ENCODE measurements around the gene JAM3. TPM values are rescaled to one million over a fixed set of nuclear protein-coding genes. Genes with fewer than 3 reads are reported as not detected.
A peak's percentile ranks its signal among the peaks of the same experiment; 100 is the strongest.

Gene JAM3
- total and polyA plus RNA-seq, 3 experiments from 2014 or later: 4.9 to 14.8 (median 12.5) TPM

GRCh38 chr11:134026655-134027343 lies 42.1 kb upstream of the JAM3 start:
- Histone ChIP-seq H3K9me3 (ENCODE audit: low read length) (no peaks in the 10 kb centered on the region), H3K4me1 (ENCODE audit: insufficient read depth, low read length) (peaks cover 28% of the 10 kb centered on the region), H3K36me3 (ENCODE audit: insufficient read depth, low read length) (no peaks in the 10 kb centered on the region), H3K27me3 (ENCODE audit: insufficient read depth, low read length, poor library complexity, severe bottlenecking) (no peaks in the 10 kb centered on the region), H3K4me3 (ENCODE audit: low read length) (no peak overlapping the region), H3K27ac (ENCODE audit: low read depth, low read length) (no peak overlapping the region)
- peak overlapping the region in 2 of 7 donors; percentile 37 to 54 for H3K4me3 Mint-ChIP-seq
- DNase-seq: peak in 1 of 5 donors; percentile 31
- ChIA-PET CTCF (interaction anchor here (1.1 to 4.1 kb wide), 3 partner anchors 11 to 99 kb away, joined by 4 to 21 read pairs (median 11); no protein-coding TSS in a partner anchor), POLR2A (interaction anchor here (2.0 kb wide), 1 partner anchor 24 kb away, joined by 5 read pairs; no protein-coding TSS in a partner anchor)
- no peaks in the 10 kb centered on the region for H3K9me3 Mint-ChIP-seq
- no peaks in the 10 kb centered on the region for H3K36me3 Mint-ChIP-seq
- H3K27ac Mint-ChIP-seq: peak overlapping the region; percentile 27 to 88 (median 68)
- H3K4me1 Mint-ChIP-seq: peaks cover 35 to 41% (median 36%) of the 10 kb centered on the region in 3 donors
- peaks cover 5 to 6% of the 10 kb centered on the region in 2 donors for H3K27me3 Mint-ChIP-seq

DNA sequence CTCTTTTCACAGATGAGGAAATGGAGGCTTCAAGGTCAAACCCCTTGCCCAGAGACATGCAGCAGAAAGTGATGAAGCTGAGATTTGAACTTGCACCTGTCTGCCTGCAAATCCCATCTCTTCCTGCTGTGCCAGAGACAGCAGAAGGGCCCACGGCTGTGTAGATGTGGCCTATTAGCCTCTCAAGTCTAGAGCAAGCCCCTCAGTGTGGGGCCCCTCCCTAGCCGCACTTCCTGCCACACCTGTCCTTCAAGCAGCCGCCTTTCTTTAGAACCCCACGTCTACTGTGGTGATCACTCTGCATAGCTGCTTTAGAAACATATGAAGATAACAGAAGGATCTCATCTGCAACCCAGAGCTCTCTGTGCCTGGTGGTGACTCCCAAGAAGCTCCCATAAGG lies 41.2 kb upstream of the JAM3 start:
- POLR2A ChIA-PET: interaction anchor here (0.5 to 2.0 kb wide), 5 partner anchors 9 to 41 kb away, joined by 3 to 6 read pairs (median 4); partner anchors contain the start of gene JAM3
- CTCF ChIA-PET: interaction anchor here (0.6 to 4.1 kb wide), 7 partner anchors 9 to 100 kb away, joined by 3 to 21 read pairs (median 4); no protein-coding TSS in a partner anchor
- H3K4me1 ChIP-seq (ENCODE audit: insufficient read depth, low read length): peaks cover 28% of the 10 kb centered on the region
- no peaks in the 10 kb centered on the region for H3K9me3 ChIP-seq (ENCODE audit: low read length)
- Mint-ChIP-seq H3K27ac (peak overlapping the region; percentile 53 to 97 (median 80)), H3K9me3 (no peaks in the 10 kb centered on the region), H3K27me3 (peaks cover 0 to 3% of the 10 kb centered on the region in 2 donors), H3K4me3 (peak overlapping the region; percentile 9 to 72 (median 54)), H3K4me1 (peaks cover 40 to 50% (median 44%) of the 10 kb centered on the region in 3 donors), H3K36me3 (no peaks in the 10 kb centered on the region)
- no peak overlapping the region for H3K4me3 ChIP-seq (ENCODE audit: low read length)
- H3K36me3 ChIP-seq (ENCODE audit: insufficient read depth, low read length): no peaks in the 10 kb centered on the region
- H3K27ac ChIP-seq (ENCODE audit: low read depth, low read length): no peak overlapping the region
- peak in 4 of 5 donors; percentile 13 to 80 (median 56) for DNase-seq
- H3K27me3 ChIP-seq (ENCODE audit: insufficient read depth, low read length, poor library complexity, severe bottlenecking): no peaks in the 10 kb centered on the region

DNA sequence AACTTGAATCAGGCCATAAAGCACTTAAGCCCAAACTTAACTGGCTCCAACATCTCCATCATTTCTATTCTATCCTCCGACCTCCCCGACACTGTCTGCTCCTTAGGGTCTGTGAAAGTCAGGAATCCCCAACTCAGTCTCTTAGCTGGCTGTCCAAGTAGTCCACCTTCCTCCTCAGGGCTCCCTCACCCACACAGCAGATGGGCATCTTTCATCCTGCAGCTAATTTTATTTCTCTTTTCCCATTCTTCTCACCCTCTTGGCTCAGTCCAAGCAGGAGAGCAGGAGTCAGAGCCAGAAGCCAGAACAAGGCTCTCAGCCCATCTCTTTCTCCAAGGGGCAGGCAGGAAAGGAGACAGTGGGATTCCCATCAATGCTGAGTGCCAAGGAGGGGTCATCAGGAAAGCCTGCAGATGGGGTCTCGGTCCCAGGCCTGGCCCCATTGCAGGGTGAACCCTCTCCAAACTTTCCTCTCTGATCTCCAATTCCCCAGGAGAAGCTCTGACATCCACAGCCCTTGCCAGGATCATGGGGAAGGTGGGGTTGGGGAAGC lies 40.4 kb upstream of the JAM3 start:
- no peaks in the 10 kb centered on the region for H3K36me3 Mint-ChIP-seq
- no peak overlapping the region for H3K27ac ChIP-seq (ENCODE audit: low read depth, low read length)

DNA sequence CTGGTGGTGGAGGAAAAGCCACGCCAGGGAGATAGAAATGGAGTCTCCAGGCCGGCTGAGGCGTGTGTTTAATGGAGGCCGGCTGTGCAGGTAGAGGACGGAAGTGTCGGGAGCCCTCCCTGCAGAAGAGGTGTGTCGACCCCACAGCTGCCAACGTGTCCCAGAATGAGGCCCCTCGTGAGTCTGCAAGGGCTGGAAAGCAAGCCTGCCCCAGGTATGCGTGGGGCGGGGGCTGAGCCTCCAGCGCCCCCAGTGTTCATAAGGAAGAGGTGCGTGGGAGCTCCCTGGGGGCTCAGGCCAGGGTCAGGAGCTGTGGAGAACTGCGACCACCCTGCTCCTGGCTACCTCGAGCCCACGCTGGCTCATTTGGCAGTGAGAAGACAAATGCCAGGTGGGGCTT lies 38.0 kb upstream of the JAM3 start:
- ChIA-PET POLR2A (no interaction called here), CTCF (interaction anchor here (0.7 to 1.5 kb wide), 5 partner anchors 11 to 67 kb away, joined by 3 to 5 read pairs (median 3); no protein-coding TSS in a partner anchor)
- H3K9me3 Mint-ChIP-seq: no peaks in the 10 kb centered on the region
- peak overlapping the region in 1 of 7 donors; percentile 20 for H3K4me3 Mint-ChIP-seq
- no peak for DNase-seq
- no peaks in the 10 kb centered on the region for H3K27me3 Mint-ChIP-seq
- H3K9me3 ChIP-seq (ENCODE audit: low read length): no peaks in the 10 kb centered on the region
- H3K36me3 Mint-ChIP-seq: no peaks in the 10 kb centered on the region
- peaks cover 70 to 82% (median 75%) of the 10 kb centered on the region in 3 donors for H3K4me1 Mint-ChIP-seq
- peaks cover 60% of the 10 kb centered on the region for H3K4me1 ChIP-seq (ENCODE audit: insufficient read depth, low read length)
- H3K36me3 ChIP-seq (ENCODE audit: insufficient read depth, low read length): no peaks in the 10 kb centered on the region
- H3K27ac Mint-ChIP-seq: peak overlapping the region in 1 of 8 donors; percentile 22
- H3K4me3 ChIP-seq (ENCODE audit: low read length): no peak overlapping the region
- no peaks in the 10 kb centered on the region for H3K27me3 ChIP-seq (ENCODE audit: insufficient read depth, low read length, poor library complexity, severe bottlenecking)
- no peak overlapping the region for H3K27ac ChIP-seq (ENCODE audit: low read depth, low read length)

More for the DNA sequence above, 40.4 kb upstream of the JAM3 start:
- Histone ChIP-seq H3K36me3 (ENCODE audit: insufficient read depth, low read length) (no peaks in the 10 kb centered on the region), H3K9me3 (ENCODE audit: low read length) (no peaks in the 10 kb centered on the region), H3K4me1 (ENCODE audit: insufficient read depth, low read length) (peaks cover 36% of the 10 kb centered on the region), H3K4me3 (ENCODE audit: low read length) (no peak overlapping the region), H3K27me3 (ENCODE audit: insufficient read depth, low read length, poor library complexity, severe bottlenecking) (no peaks in the 10 kb centered on the region)
- CTCF ChIA-PET: interaction anchor here (0.6 to 4.1 kb wide), 6 partner anchors 9 to 101 kb away, joined by 3 to 21 read pairs (median 4); no protein-coding TSS in a partner anchor
- Mint-ChIP-seq H3K4me3 (peak overlapping the region in 4 of 7 donors; percentile 13 to 54 (median 22)), H3K9me3 (no peaks in the 10 kb centered on the region), H3K4me1 (peaks cover 47 to 58% (median 51%) of the 10 kb centered on the region in 3 donors), H3K27ac (peak overlapping the region; percentile 14 to 95 (median 78)), H3K27me3 (peaks cover 0 to 3% of the 10 kb centered on the region in 2 donors)
- POLR2A ChIA-PET: interaction anchor here (0.8 to 2.0 kb wide), 4 partner anchors 9 to 40 kb away, joined by 3 to 6 read pairs (median 4); partner anchors contain the start of gene JAM3
- no peak for DNase-seq

GRCh38 chr11:134032043-134032442 lies 36.8 kb upstream of the JAM3 start:
- peaks cover 59% of the 10 kb centered on the region for H3K4me1 ChIP-seq (ENCODE audit: insufficient read depth, low read length)
- Mint-ChIP-seq H3K4me3 (peak overlapping the region in 5 of 7 donors; percentile 16 to 65 (median 20)), H3K27ac (peak overlapping the region in 7 of 8 donors; percentile 3 to 88 (median 49)), H3K9me3 (no peaks in the 10 kb centered on the region), H3K36me3 (peaks cover 0 to 3% (median 0%) of the 10 kb centered on the region in 3 donors), H3K4me1 (peaks cover 71 to 82% (median 72%) of the 10 kb centered on the region in 3 donors), H3K27me3 (no peaks in the 10 kb centered on the region)
- ChIA-PET CTCF (interaction anchor here (3.0 kb wide), 1 partner anchor 19 kb away, joined by 18 read pairs; no protein-coding TSS in a partner anchor), POLR2A (no interaction called here)
- no peak overlapping the region for H3K27ac ChIP-seq (ENCODE audit: low read depth, low read length)
- no peaks in the 10 kb centered on the region for H3K36me3 ChIP-seq (ENCODE audit: insufficient read depth, low read length)
- H3K9me3 ChIP-seq (ENCODE audit: low read length): no peaks in the 10 kb centered on the region
- DNase-seq: no peak
- no peak overlapping the region for H3K4me3 ChIP-seq (ENCODE audit: low read length)
- H3K27me3 ChIP-seq (ENCODE audit: insufficient read depth, low read length, poor library complexity, severe bottlenecking): no peaks in the 10 kb centered on the region

- H3K27me3 Mint-ChIP-seq: no peaks in the 10 kb centered on the region
- H3K9me3 Mint-ChIP-seq: no peaks in the 10 kb centered on the region
- H3K27ac Mint-ChIP-seq: peak overlapping the region in 6 of 8 donors; percentile 29 to 95 (median 50)
- POLR2A ChIA-PET: no interaction called here
- Histone ChIP-seq H3K9me3 (ENCODE audit: low read length) (no peaks in the 10 kb centered on the region), H3K27me3 (ENCODE audit: insufficient read depth, low read length, poor library complexity, severe bottlenecking) (no peaks in the 10 kb centered on the region), H3K4me3 (ENCODE audit: low read length) (no peak overlapping the region), H3K27ac (ENCODE audit: low read depth, low read length) (no peak overlapping the region), H3K36me3 (ENCODE audit: insufficient read depth, low read length) (no peaks in the 10 kb centered on the region), H3K4me1 (ENCODE audit: insufficient read depth, low read length) (peaks cover 56% of the 10 kb centered on the region)
- H3K4me3 Mint-ChIP-seq: peak overlapping the region in 6 of 7 donors; percentile 33 to 74 (median 46)
- DNase-seq: peak in 4 of 5 donors; percentile 14 to 53 (median 28)
- peaks cover 0 to 6% (median 0%) of the 10 kb centered on the region in 3 donors for H3K36me3 Mint-ChIP-seq
- H3K4me1 Mint-ChIP-seq: peaks cover 69 to 80% (median 69%) of the 10 kb centered on the region in 3 donors
- CTCF ChIA-PET: interaction anchor here (0.8 to 3.0 kb wide), 2 partner anchors 18 to 105 kb away, joined by 3 to 18 read pairs; no protein-coding TSS in a partner anchor
These were observed 36.3 kb upstream of the JAM3 start for GRCh38 chr11:134032501-134033091.

- Mint-ChIP-seq H3K36me3 (peaks cover 0 to 6% (median 0%) of the 10 kb centered on the region in 3 donors), H3K27me3 (no peaks in the 10 kb centered on the region), H3K4me3 (peak overlapping the region; percentile 37 to 80 (median 69)), H3K9me3 (no peaks in the 10 kb centered on the region), H3K27ac (peak overlapping the region in 7 of 8 donors; percentile 46 to 95 (median 82)), H3K4me1 (peaks cover 66 to 79% (median 68%) of the 10 kb centered on the region in 3 donors)
- H3K27me3 ChIP-seq (ENCODE audit: insufficient read depth, low read length, poor library complexity, severe bottlenecking): no peaks in the 10 kb centered on the region
- CTCF ChIA-PET: interaction anchor here (0.8 to 3.0 kb wide), 3 partner anchors 13 to 105 kb away, joined by 3 to 18 read pairs (median 4); no protein-coding TSS in a partner anchor
- POLR2A ChIA-PET: no interaction called here
- no peaks in the 10 kb centered on the region for H3K9me3 ChIP-seq (ENCODE audit: low read length)
- no peaks in the 10 kb centered on the region for H3K36me3 ChIP-seq (ENCODE audit: insufficient read depth, low read length)
- H3K4me1 ChIP-seq (ENCODE audit: insufficient read depth, low read length): peaks cover 56% of the 10 kb centered on the region
- H3K4me3 ChIP-seq (ENCODE audit: low read length): peak overlapping the region; percentile 52
- H3K27ac ChIP-seq (ENCODE audit: low read depth, low read length): no peak overlapping the region
- DNase-seq: peak in 1 of 5 donors; percentile 37
These were observed 35.6 kb upstream of the JAM3 start for GRCh38 chr11:134033276-134033675.

Measured in CD8-positive, alpha-beta memory T cell (primary cell).